Chondrocyte (in vitro differentiated cells): Measurements from ENCODE around the gene CHID1. TPM values are rescaled to one million over a fixed set of nuclear protein-coding genes. Genes with fewer than 3 reads are reported as not detected.

ENCODE experiments used
- DNase-seq: peaks from one replicate; pipeline ENCODE4 v3.0.0; 2021; ENCODE audit warnings: mixed read lengths, low spot score
- H3K27ac Mint-ChIP-seq: one replicate; pipeline ENCODE4 v1.8.0; 2021; ENCODE audit warnings: mild to moderate bottlenecking, moderate library complexity, mixed read lengths; ENCODE audit not compliant: unreplicated experiment
- H3K27me3 Mint-ChIP-seq: 2 replicates; pipeline ENCODE4 v1.8.0; 2021; ENCODE audit warnings: low read depth, mixed read lengths
- H3K36me3 Mint-ChIP-seq: 2 replicates; pipeline ENCODE4 v1.8.0; 2021; ENCODE audit warnings: low read depth, mixed read lengths
- H3K4me1 Mint-ChIP-seq: 2 replicates; pipeline ENCODE4 v1.8.0; 2021; ENCODE audit warnings: low read depth, mild to moderate bottlenecking, mixed read lengths
- H3K4me3 Mint-ChIP-seq: one replicate; pipeline ENCODE4 v1.8.0; 2021; ENCODE audit warnings: mild to moderate bottlenecking, moderate library complexity, mixed read lengths; ENCODE audit not compliant: unreplicated experiment
- H3K9me3 Mint-ChIP-seq: 2 replicates; pipeline ENCODE4 v1.8.0; 2021; ENCODE audit warnings: low read depth, mixed read lengths
- CTCF ChIP-seq: fragments of 200-600 bp; sonication (generic); IDR thresholded peaks from 2 replicates; pipeline ENCODE4 v1.5.0; 2021; ENCODE audit warnings: antibody characterized with exemption, mild to moderate bottlenecking, moderate library complexity
- total RNA-seq: library from RNA; stranded (reverse); gene quantifications from 3 replicates; pipeline ENCODE4 v1.2.1, GENCODE V29; 2021

CHID1 gene
- total RNA-seq, 1 donor from 2014 or later: 90.3 TPM

DNA sequence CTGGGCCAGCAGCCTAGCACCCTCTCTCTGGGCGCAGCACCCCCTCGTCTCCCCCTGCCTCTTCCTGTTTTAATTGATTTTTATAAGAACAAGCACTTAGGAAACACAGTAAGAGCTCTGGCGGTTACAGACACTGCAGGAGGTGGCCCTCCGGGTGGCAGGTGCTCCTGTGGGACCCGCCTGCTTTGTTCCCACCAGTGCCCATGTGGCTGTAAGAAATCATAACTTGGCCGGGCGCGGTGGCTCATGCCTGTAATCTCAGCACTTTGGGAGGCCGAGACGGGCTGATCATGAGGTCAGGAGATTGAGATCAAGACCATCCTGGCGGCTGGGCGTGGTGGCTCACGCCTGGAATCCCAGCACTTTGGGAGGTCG lies 49.5 kb downstream of the CHID1 start:
- Mint-ChIP-seq H3K36me3 (no peaks in the 10 kb centered on the region), H3K4me3 (no peak overlapping the region), H3K27ac (no peak overlapping the region), H3K27me3 (no peaks in the 10 kb centered on the region), H3K4me1 (peaks cover 5% of the 10 kb centered on the region), H3K9me3 (no peaks in the 10 kb centered on the region)
- TF ChIP-seq CTCF: no peak
- DNase-seq: no peak

GRCh38 chr11:860234-861104 lies 50.1 kb downstream of the CHID1 start:
- Mint-ChIP-seq H3K27me3 (no peaks in the 10 kb centered on the region), H3K4me3 (no peak overlapping the region), H3K9me3 (no peaks in the 10 kb centered on the region), H3K4me1 (peaks cover 5% of the 10 kb centered on the region), H3K27ac (no peak overlapping the region), H3K36me3 (no peaks in the 10 kb centered on the region)
- TF ChIP-seq CTCF: no peak
- DNase-seq: no peak

- no peak for DNase-seq
- no peak overlapping the region for H3K4me3 Mint-ChIP-seq
- no peaks in the 10 kb centered on the region for H3K27me3 Mint-ChIP-seq
- H3K4me1 Mint-ChIP-seq: peaks cover 5% of the 10 kb centered on the region
- TF ChIP-seq CTCF: no peak
- no peaks in the 10 kb centered on the region for H3K9me3 Mint-ChIP-seq
- no peaks in the 10 kb centered on the region for H3K36me3 Mint-ChIP-seq
- no peak overlapping the region for H3K27ac Mint-ChIP-seq
Observed at GRCh38 chr11:859394-860131, 51.0 kb downstream of the CHID1 start.

DNA sequence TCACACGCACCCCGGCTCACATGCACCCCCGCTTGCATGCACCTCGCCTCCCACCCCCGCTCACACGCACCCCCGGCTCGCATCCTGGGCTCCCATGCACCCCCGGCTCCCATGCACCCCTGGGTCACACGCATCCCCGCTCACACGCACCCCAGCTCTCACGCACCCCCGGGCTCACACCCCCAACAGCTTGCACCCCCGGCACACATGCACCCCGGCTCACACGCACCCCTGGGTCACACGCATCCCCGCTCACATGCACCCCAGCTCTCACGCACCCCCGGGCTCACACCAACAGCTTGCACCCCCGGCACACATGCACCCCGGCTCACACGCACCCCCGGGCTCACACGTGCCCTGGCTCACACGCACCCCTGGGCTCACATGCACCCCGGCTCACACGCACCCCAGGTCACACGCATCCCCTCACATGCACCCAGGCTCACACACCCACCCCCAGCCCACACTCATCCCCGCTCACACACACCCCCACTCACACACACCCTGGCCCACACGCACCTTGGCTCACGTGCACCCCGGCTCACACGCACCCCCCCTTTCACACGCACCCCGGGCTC lies 51.8 kb downstream of the CHID1 start:
- Mint-ChIP-seq H3K9me3 (no peaks in the 10 kb centered on the region), H3K27ac (no peak overlapping the region), H3K4me3 (no peak overlapping the region), H3K4me1 (peaks cover 5% of the 10 kb centered on the region), H3K27me3 (no peaks in the 10 kb centered on the region), H3K36me3 (no peaks in the 10 kb centered on the region)
- no peak for DNase-seq
- no peak for TF ChIP-seq CTCF

- H3K4me3 Mint-ChIP-seq: no peak overlapping the region
- H3K4me1 Mint-ChIP-seq: peaks cover 5% of the 10 kb centered on the region
- no peaks in the 10 kb centered on the region for H3K36me3 Mint-ChIP-seq
- H3K9me3 Mint-ChIP-seq: no peaks in the 10 kb centered on the region
- no peak for TF ChIP-seq CTCF
- DNase-seq: no peak
- no peaks in the 10 kb centered on the region for H3K27me3 Mint-ChIP-seq
- no peak overlapping the region for H3K27ac Mint-ChIP-seq
Observed at GRCh38 chr11:858053-858761, 52.4 kb downstream of the CHID1 start.
